SK-N-MC (cell line): ENCODE data around the gene MOCS1.
"Not testable (repeated sequence)": the region's sequence is repeated elsewhere in the genome, so short reads cannot be mapped to it uniquely, and the experiment has no call there.

ENCODE experiments used
- DNase-seq: peaks from one replicate; pipeline ENCODE4 v3.0.0-alpha.2; 2011; ENCODE audit warnings: low read depth, low spot score
- H3K27ac ChIP-seq: fragments of 200-600 bp; sonication (generic); 2 replicates; pipeline ENCODE4 v1.5.1; 2016; ENCODE audit warnings: mixed run types
- H3K36me3 ChIP-seq: fragments of 200-600 bp; sonication (generic); 2 replicates; pipeline ENCODE4 v1.6.1; 2017; ENCODE audit warnings: antibody characterized with exemption, low read length, mixed read lengths; ENCODE audit not compliant: insufficient read depth
- H3K4me3 ChIP-seq: fragments of 200-600 bp; sonication (generic); 2 replicates; pipeline ENCODE4 v1.5.1; 2016
- H3K9ac ChIP-seq: fragments of 200-600 bp; sonication (generic); 2 replicates; pipeline ENCODE4 v1.8.0; 2017; ENCODE audit warnings: mixed run types, mixed read lengths; ENCODE audit not compliant: insufficient read length
- H3K9me3 ChIP-seq: fragments of 200-600 bp; sonication (generic); 2 replicates; pipeline ENCODE4 v1.6.1; 2017; ENCODE audit warnings: low read depth, mild to moderate bottlenecking, antibody characterized with exemption, low read length, moderate library complexity, mixed read lengths
- EZH2 ChIP-seq: fragments of 200-600 bp; sonication (generic); IDR thresholded peaks from one replicate; pipeline ENCODE4 v1.6.1; 2017; ENCODE audit warnings: antibody characterized with exemption
- FOXP2 ChIP-seq: optimal IDR thresholded peaks from 2 replicates; pipeline ENCODE3; 2011; ENCODE audit warnings: mild to moderate bottlenecking, moderate library complexity; ENCODE audit not compliant: insufficient read depth; ENCODE audit errors: extremely low read length, control extremely low read depth
- POLR2AphosphoS5 ChIP-seq: IDR thresholded peaks from 2 replicates; pipeline ENCODE4 v1.6.1; 2012; ENCODE audit warnings: mild to moderate bottlenecking, low read depth, low read length, borderline replicate concordance

MOCS1 gene

DNA sequence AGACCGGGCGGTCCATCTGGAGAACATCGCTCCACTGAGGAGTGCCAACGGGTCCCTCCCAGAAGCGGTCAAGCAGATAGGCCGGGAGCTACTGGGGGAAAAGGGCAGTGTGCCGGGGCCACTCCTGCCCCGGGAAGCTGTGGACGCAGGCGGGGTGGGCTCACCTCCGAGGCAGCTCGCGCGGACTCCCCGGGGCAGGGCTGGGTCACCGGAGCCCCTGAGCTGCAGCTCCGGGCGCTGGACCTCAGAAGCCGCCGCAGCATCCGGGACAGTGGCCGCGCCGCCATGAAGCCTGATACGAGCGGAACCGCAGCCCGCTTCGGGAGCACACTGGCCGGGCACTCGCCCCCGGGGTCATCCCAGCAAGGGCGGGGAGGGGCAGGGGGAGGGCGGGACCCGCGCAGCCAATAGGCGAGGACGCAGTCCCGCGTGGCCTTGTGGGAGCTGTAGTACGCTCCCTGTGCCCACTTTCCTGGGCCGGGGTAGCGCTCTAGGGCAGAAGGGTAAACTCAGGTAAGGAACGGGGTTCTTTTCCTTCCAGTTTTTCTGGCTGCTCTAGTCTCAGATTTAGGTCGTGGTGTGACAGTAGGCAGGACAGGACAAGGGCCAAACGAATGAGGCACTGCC, at the start of gene MOCS1:
Gene MOCS1, minus strand, starts transcription at position 332 of the 627 bp plus-strand sequence. Its CDS starts 45 bp downstream, at position 287.
- H3K27ac ChIP-seq = no peak within 1 kb of the TSS
- no peak for DNase-seq
- H3K9me3 ChIP-seq = no peaks in the 10 kb centered on the region
- H3K9ac ChIP-seq = peak within 1 kb of the TSS; percentile 70
- peak; percentile 55; the same call in 1 of the 2 replicates for TF ChIP-seq POLR2AphosphoS5
- no peak for TF ChIP-seq FOXP2
- no peaks in the 10 kb centered on the region for H3K36me3 ChIP-seq
- peak within 1 kb of the TSS; percentile 89 for H3K4me3 ChIP-seq

DNA sequence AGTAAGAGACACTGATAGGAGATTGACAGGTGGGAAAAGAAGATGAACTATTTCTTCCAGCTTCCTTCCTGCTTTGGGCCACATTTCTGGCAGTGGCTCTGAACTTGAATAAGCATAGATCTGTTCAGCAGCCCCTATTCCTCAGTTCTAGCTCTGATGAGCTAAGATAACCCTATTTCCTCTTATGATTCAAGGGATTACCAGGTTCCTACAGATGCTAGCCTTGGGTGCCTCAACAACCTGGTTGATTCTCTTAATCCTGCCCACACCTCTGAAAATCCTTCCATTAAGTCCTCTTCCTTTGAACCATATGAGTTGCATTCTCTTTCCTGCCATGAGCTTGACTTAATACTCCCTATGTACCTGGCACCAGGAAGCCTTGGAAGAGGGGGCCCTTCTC, 49.8 kb upstream of the MOCS1 start:
- DNase-seq = no peak
- no peaks in the 10 kb centered on the region for H3K9me3 ChIP-seq

DNA sequence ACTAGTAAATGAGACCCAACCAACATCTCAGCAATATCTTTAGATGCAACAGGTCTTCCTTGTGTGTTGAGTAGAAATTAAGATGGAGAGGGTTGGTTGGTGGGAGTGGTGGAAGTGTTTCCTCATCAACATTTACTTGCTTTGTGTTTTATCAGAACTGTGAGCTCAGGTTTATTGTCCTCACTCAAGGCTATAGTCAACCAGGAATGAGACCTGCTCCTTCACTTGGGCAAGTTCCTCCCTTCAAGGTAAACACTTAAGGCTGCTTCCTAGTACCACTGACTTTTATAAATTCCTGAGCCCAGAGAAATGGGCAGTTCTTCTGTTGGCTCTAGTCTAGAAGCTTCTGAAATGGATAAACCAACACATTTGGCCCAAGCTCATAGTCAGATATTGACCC, 48.9 kb upstream of the MOCS1 start:
- DNase-seq = no peak
- H3K9ac ChIP-seq = no peak overlapping the region
- H3K27ac ChIP-seq = no peak overlapping the region
- no peaks in the 10 kb centered on the region for H3K36me3 ChIP-seq
- no peak for TF ChIP-seq FOXP2
- H3K9me3 ChIP-seq = no peaks in the 10 kb centered on the region
- no peak overlapping the region for H3K4me3 ChIP-seq

More for the DNA sequence above, 49.8 kb upstream of the MOCS1 start:
- H3K36me3 ChIP-seq = no peaks in the 10 kb centered on the region
- H3K4me3 ChIP-seq = no peak overlapping the region
- no peak for TF ChIP-seq EZH2
- H3K27ac ChIP-seq = no peak overlapping the region
- no peak overlapping the region for H3K9ac ChIP-seq

DNA sequence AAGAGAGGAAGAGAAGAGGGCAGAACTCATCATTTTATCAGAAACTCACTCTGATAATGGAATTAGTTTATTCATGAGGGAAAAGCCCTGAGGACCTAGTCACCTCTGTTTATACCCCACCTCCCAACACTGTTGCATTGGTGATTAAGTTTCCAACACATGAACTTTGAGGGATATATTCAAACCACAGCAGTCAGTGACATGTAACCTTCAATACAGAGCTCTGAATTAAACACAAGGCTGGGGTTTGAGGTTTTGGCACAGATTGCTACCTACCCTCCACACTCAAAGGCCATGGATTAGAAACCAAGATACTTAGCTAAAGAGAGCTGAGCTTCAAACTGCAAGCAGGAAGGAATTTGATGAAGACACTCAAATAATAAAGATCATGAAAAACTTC, 48.5 kb upstream of the MOCS1 start:
- H3K36me3 ChIP-seq = no peaks in the 10 kb centered on the region
- H3K9ac ChIP-seq = no peak overlapping the region
- TF ChIP-seq EZH2 = no peak
- TF ChIP-seq POLR2AphosphoS5 = no peak
- no peak for TF ChIP-seq FOXP2
- H3K9me3 ChIP-seq = no peaks in the 10 kb centered on the region
- no peak for DNase-seq
- H3K27ac ChIP-seq = no peak overlapping the region
- no peak overlapping the region for H3K4me3 ChIP-seq

DNA sequence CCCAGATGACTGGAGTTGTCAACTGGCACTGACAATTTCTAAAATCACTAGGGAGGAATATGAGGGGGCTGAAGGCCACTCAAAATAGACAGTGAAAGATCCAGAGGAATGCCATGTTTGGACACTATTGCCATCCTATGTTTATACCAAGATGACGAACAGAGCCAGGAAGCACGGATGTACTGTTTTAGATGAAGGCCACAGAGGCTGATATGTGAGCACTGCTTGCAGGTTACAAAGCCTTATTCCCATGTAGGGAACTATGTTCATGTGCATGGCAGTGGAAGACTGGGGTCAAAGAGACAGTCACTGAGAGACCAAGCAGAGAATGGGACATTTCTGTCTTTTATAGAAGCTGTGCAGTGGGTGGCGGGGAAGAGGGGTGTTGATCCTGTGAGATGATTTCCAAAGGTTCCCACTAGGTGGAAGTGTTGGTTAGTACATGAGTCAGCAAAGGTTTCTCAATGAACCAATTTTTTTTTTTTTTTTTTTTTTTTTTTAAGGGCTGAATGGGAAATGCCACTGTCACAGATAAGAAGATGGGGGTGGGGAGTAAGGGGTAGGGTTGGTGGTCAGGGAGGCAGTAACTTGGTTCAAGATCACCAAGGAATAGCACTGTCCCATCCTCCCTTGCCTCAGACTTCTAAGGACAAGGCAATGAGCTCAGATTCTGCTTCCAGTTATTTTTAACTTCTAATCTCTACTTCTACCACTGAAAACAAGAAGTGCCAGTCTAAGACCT, 46.7 kb upstream of the MOCS1 start:
- no peak overlapping the region for H3K4me3 ChIP-seq
- no peaks in the 10 kb centered on the region for H3K36me3 ChIP-seq
- no peaks in the 10 kb centered on the region for H3K9me3 ChIP-seq
- no peak overlapping the region for H3K27ac ChIP-seq
- H3K9ac ChIP-seq = no peak overlapping the region
- peak; percentile 44 for DNase-seq
- no peak for TF ChIP-seq POLR2AphosphoS5
- no peak for TF ChIP-seq FOXP2
- no peak for TF ChIP-seq EZH2

DNA sequence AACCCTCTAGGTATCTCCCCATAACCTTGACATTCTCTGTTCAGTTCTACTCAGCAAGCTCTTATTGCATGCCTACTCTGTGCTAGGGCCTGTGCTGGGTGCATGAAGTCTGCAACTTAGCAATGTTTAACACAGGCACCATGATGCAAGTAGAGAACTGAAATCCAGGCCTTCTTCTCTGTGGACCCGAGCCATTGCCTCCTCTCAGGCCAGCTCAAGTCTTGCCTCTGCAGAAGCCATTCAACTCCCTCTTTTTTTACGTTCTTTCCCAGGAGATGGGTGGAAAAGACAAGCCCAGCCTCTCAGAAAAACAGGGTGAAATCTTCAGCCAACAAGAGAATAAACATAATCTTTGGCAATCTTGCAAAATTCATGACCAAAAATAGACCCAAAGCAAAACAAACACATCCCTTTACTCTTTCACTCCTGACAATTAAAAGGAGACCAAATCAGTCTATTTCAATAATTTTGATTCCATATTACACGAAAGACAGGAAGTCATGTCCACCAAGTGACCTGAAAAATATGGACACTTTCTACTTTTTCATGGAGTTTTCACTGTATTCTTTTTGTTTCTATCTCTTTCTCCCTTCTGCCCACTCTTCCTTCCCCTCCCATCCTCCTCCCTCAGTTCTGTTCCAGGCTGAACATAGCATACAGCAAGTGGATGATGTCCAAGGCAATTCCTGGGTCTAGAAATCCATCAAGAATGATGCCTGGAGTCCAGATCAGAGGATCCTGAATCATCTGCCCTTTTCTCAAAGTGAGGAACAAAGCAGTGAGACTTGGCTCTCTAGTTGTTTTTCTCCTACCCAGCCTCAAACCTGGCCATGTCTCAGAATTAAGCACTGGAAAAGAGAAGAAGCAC, 45.4 kb upstream of the MOCS1 start:
- no peak overlapping the region for H3K9ac ChIP-seq
- H3K36me3 ChIP-seq = no peaks in the 10 kb centered on the region
- no peaks in the 10 kb centered on the region for H3K9me3 ChIP-seq
- H3K4me3 ChIP-seq = no peak overlapping the region
- H3K27ac ChIP-seq = no peak overlapping the region
- no peak for DNase-seq
- TF ChIP-seq EZH2 = no peak
- TF ChIP-seq FOXP2 = no peak
- TF ChIP-seq POLR2AphosphoS5 = no peak

DNA sequence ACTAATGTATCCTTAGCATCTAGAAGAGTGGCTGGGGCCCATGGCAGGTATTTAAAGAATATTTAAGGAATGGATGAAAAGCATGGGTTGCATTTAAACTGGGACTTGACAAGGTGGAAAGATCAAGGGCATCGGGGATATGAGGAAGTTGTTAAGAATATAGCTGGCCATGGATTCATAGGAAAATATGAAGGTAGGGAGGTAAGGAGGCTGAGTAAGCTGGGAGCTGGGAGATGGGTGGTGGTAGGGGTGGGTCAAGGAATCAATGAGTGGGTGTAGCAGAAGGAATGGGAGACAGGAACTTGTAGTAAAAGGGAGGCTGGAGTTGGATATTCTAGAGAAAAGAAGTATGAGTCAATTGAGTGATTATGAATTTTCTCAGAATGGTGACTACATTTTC, 44.0 kb upstream of the MOCS1 start:
- H3K4me3 ChIP-seq = no peak overlapping the region
- H3K36me3 ChIP-seq = no peaks in the 10 kb centered on the region
- no peaks in the 10 kb centered on the region for H3K9me3 ChIP-seq
- no peak overlapping the region for H3K27ac ChIP-seq
- TF ChIP-seq FOXP2 = no peak
- H3K9ac ChIP-seq = no peak overlapping the region
- DNase-seq = no peak

DNA sequence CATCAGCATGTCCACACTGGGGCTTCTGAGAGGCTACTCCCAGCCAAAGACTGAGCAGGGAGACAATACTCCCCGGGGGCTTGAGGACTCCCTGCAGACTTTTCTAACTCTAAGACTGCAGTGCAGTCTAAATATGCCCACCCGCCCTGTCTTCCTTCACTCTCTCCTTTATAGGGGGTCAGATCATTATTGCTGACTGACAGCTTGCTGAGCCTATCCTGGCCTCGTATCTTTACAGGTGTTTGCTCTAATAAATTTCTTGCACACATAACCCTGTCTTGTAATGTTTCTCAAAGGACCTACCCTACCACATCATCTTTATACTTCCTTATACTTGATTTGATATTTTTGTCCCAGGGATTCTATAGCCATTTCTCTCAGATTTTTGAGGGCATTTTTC, 39.4 kb upstream of the MOCS1 start:
- no peak overlapping the region for H3K9ac ChIP-seq
- no peaks in the 10 kb centered on the region for H3K9me3 ChIP-seq
- H3K36me3 ChIP-seq = no peaks in the 10 kb centered on the region
- no peak for TF ChIP-seq EZH2
- TF ChIP-seq POLR2AphosphoS5 = no peak
- TF ChIP-seq FOXP2 = no peak
- H3K27ac ChIP-seq = no peak overlapping the region
- no peak overlapping the region for H3K4me3 ChIP-seq
- DNase-seq = no peak

DNA sequence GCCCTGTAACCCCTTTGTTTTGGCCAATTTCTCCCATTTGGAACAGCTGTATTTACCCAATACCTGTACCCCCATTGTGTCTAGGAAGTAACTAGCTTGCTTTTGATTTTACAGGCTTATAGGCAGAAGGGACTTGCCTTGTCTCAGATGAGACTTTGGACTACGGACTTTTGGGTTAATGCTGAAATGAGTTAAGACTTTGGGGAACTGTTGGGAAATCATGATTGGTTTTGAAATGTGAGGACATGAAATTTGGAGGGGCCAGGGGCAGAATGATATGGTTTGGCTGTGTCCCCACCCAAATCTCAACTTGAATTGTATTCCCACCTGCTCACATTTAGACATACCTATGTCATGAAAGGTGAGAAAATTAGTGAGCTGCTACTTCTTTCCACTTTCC, 38.5 kb upstream of the MOCS1 start:
- not testable (repeated sequence) for H3K36me3 ChIP-seq, H3K4me3 ChIP-seq, DNase-seq, H3K9ac ChIP-seq, H3K27ac ChIP-seq, H3K9me3 ChIP-seq

DNA sequence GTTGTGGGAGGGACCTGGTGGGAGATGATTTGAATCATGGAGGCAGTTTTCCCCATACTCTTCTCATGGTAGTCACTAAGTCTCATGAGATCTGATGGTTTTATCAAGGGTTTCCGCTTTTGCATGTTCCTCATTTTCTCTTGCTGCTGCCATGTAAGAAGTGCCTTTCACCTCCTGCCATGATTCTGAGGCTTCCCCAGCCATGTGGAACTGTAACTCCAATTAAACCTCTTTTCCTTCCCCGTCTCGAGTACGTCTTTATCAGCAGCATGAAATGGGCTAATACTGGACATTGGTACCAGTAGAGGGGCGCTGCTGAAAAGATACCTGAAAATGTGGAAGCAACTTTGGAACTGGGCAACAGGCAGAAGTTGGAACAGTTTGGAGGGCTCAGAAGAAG, 36.9 kb upstream of the MOCS1 start:
- not testable (repeated sequence) for H3K4me3 ChIP-seq, DNase-seq, H3K36me3 ChIP-seq, H3K27ac ChIP-seq, H3K9me3 ChIP-seq, H3K9ac ChIP-seq
